HepG2 (cell line): Measurements from ENCODE around the gene RBP7.

ENCODE experiments used
- ATF4 ChIP-seq, 2 experiments: fragments of 450-650 bp in 1 of 2; sonication (generic) in 1 of 2; formaldehyde crosslinking; IDR thresholded peaks; 2 replicates each; pipeline versions ENCODE4 v1.5.0 to v1.8.0; 2020 to 2022; ENCODE audit warnings: mild to moderate bottlenecking in 1 of 2, missing genetic modification reagents in 1 of 2
- CTCF ChIP-seq: sonication (generic); formaldehyde crosslinking; IDR thresholded peaks from 2 replicates; pipeline ENCODE4 v1.5.0; 2020; ENCODE audit warnings: mild to moderate bottlenecking, missing genetic modification reagents, moderate library complexity
- EP300 ChIP-seq, 3 experiments: sonication (generic) in 1 of 3; formaldehyde crosslinking in 1 of 3; IDR thresholded peaks; 2 replicates each; pipeline versions ENCODE4 v1.5.1 to v1.6.1; 2011 to 2020; ENCODE audit warnings: low read depth in 2 of 3, low read length in 2 of 3, borderline replicate concordance in 1 of 3, improper control_type of control experiment in 1 of 3, mild to moderate bottlenecking in 1 of 3, missing genetic modification reagents in 1 of 3, moderate library complexity in 1 of 3
- MEIS2 ChIP-seq: sonication (generic); formaldehyde crosslinking; IDR thresholded peaks from 2 replicates; pipeline ENCODE4 v1.9.0; 2021; ENCODE audit warnings: mild to moderate bottlenecking, missing genetic modification reagents
- POLR2A ChIP-seq, 2 experiments: IDR thresholded peaks; 2 replicates each; pipeline ENCODE4 v1.6.1; 2011; ENCODE audit warnings: low read depth in 2 of 2, low read length in 2 of 2, mild to moderate bottlenecking in 1 of 2, moderate library complexity in 1 of 2; ENCODE audit not compliant: insufficient read depth in 1 of 2
- TAF1 ChIP-seq: sonication (generic); formaldehyde crosslinking; IDR thresholded peaks from 2 replicates; pipeline ENCODE4 v1.4.0; 2020; ENCODE audit warnings: missing genetic modification reagents
- ZKSCAN8 ChIP-seq: IDR thresholded peaks from 2 replicates; pipeline ENCODE4 v1.6.1; 2016; ENCODE audit warnings: borderline replicate concordance, missing genetic modification reagents, missing compliant biosample characterization
- TF ChIP-seq, protein P1 (sequence below), 2 experiments: fragments of 450-650 bp in 1 of 2; sonication (generic) in 1 of 2; formaldehyde crosslinking in 1 of 2; IDR thresholded peaks; 2 replicates each; pipeline versions ENCODE4 v1.6.1 to v1.8.0; 2016 to 2022; ENCODE audit warnings: antibody characterized with exemption in 1 of 2, mild to moderate bottlenecking in 1 of 2, missing genetic modification reagents in 1 of 2
- TF ChIP-seq, protein P2 (sequence below): sonication (generic); formaldehyde crosslinking; IDR thresholded peaks from 2 replicates; pipeline ENCODE4 v1.5.1; 2020; ENCODE audit warnings: mild to moderate bottlenecking, moderate library complexity, missing genetic modification reagents
- TF ChIP-seq, protein P3 (sequence below): IDR thresholded peaks from 2 replicates; pipeline ENCODE4 v1.6.1; 2012; ENCODE audit warnings: inconsistent platforms

DNA sequence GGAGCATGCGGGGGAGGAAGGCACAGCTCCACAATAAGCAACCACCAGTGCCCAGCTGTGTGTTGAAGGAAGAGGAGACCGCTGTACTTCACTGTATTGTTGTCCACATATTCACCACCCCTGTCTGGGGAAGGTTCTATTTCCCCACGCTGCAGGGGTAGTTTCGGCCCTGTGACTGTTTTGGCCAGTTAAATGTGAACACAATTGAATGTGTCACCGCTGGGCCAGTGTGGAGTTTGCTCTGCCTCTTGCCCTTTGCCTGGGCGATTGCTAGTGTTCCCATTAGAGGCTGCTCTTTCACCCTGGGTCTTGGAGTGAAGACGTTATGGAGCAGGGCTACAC lies 68.3 kb downstream of the RBP7 start:
- no peak for TF ChIP-seq ATF4 (CRISPR knock-in tag; IDR thresholded peaks at IDR 0.05)
- TF ChIP-seq, protein P1, sequence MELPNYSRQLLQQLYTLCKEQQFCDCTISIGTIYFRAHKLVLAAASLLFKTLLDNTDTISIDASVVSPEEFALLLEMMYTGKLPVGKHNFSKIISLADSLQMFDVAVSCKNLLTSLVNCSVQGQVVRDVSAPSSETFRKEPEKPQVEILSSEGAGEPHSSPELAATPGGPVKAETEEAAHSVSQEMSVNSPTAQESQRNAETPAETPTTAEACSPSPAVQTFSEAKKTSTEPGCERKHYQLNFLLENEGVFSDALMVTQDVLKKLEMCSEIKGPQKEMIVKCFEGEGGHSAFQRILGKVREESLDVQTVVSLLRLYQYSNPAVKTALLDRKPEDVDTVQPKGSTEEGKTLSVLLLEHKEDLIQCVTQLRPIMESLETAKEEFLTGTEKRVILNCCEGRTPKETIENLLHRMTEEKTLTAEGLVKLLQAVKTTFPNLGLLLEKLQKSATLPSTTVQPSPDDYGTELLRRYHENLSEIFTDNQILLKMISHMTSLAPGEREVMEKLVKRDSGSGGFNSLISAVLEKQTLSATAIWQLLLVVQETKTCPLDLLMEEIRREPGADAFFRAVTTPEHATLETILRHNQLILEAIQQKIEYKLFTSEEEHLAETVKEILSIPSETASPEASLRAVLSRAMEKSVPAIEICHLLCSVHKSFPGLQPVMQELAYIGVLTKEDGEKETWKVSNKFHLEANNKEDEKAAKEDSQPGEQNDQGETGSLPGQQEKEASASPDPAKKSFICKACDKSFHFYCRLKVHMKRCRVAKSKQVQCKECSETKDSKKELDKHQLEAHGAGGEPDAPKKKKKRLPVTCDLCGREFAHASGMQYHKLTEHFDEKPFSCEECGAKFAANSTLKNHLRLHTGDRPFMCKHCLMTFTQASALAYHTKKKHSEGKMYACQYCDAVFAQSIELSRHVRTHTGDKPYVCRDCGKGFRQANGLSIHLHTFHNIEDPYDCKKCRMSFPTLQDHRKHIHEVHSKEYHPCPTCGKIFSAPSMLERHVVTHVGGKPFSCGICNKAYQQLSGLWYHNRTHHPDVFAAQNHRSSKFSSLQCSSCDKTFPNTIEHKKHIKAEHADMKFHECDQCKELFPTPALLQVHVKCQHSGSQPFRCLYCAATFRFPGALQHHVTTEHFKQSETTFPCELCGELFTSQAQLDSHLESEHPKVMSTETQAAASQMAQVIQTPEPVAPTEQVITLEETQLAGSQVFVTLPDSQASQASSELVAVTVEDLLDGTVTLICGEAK (IDR thresholded peaks at IDR 0.05): no peak
- TF ChIP-seq, protein P1 (CRISPR knock-in tag; IDR thresholded peaks at IDR 0.05): no peak
- no peak for TF ChIP-seq EP300 (IDR thresholded peaks at IDR 0.05; ENCODE audit: low read depth in 2 of 2, low read length in 2 of 2)
- TF ChIP-seq EP300 (CRISPR knock-in tag; IDR thresholded peaks at IDR 0.05; ENCODE audit: borderline replicate concordance): no peak
- no peak for TF ChIP-seq MEIS2
- TF ChIP-seq, protein P2, sequence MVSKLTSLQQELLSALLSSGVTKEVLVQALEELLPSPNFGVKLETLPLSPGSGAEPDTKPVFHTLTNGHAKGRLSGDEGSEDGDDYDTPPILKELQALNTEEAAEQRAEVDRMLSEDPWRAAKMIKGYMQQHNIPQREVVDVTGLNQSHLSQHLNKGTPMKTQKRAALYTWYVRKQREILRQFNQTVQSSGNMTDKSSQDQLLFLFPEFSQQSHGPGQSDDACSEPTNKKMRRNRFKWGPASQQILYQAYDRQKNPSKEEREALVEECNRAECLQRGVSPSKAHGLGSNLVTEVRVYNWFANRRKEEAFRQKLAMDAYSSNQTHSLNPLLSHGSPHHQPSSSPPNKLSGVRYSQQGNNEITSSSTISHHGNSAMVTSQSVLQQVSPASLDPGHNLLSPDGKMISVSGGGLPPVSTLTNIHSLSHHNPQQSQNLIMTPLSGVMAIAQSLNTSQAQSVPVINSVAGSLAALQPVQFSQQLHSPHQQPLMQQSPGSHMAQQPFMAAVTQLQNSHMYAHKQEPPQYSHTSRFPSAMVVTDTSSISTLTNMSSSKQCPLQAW: no peak
- no peak for TF ChIP-seq TAF1 (CRISPR knock-in tag)
- TF ChIP-seq ZKSCAN8: no peak
- no peak for TF ChIP-seq POLR2A (IDR thresholded peaks at IDR 0.05; ENCODE audit: insufficient read depth in 1 of 2, low read depth in 2 of 2, low read length in 2 of 2)
- TF ChIP-seq, protein P3, sequence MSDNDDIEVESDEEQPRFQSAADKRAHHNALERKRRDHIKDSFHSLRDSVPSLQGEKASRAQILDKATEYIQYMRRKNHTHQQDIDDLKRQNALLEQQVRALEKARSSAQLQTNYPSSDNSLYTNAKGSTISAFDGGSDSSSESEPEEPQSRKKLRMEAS: no peak
- TF ChIP-seq CTCF (CRISPR knock-in tag): peak; percentile 39; the same call in 1 of the 2 replicates
